ENCODE data around the gene RNU6-8. TPM values are rescaled to one million over a fixed set of nuclear protein-coding genes. Genes with fewer than 3 reads are reported as not detected.
A peak's percentile ranks its signal among the peaks of the same experiment; 100 is the strongest.

Gene RNU6-8
- total and polyA plus RNA-seq, 10 of the 15 experiments (the other 5 are each of a cell fraction or from before 2014, with no cell fraction given): not detected

GRCh38 chr14:32205984-32206383 is 2.9 kb upstream of the RNU6-8 start (continued):
- 0 out of 2 replicates have a peak, but pooled peaks have one; percentile 29 for TF ChIP-seq PKNOX1 (IDR thresholded peaks at IDR 0.05)
- TF ChIP-seq NKRF (conservative IDR thresholded peaks at IDR 0.05): no peak
- peak; percentile 90 for TF ChIP-seq IRF4 (IDR thresholded peaks at IDR 0.05; ENCODE audit: low read depth, low read length)
- TF ChIP-seq SPI1 (IDR thresholded peaks at IDR 0.05; ENCODE audit: borderline replicate concordance, insufficient read depth, low read depth, low read length): peak; percentile 91
- TF ChIP-seq CREB1 (IDR thresholded peaks at IDR 0.05; ENCODE audit: low read depth): peak; percentile 51; the same call in 1 of the 2 replicates
- TF ChIP-seq HDAC6 (IDR thresholded peaks at IDR 0.05; ENCODE audit: unreplicated experiment): no peak
- peak; percentile 100 for TF ChIP-seq MTA2 (IDR thresholded peaks at IDR 0.05; ENCODE audit: low read depth)
- peak; percentile 78 for TF ChIP-seq NBN (IDR thresholded peaks at IDR 0.05)
- TF ChIP-seq SMAD1 (IDR thresholded peaks at IDR 0.05; ENCODE audit: low read depth, partially characterized antibody): peak; percentile 85
- TF ChIP-seq NR2F1 (conservative IDR thresholded peaks at IDR 0.05): peak; percentile 99
- TF ChIP-seq ATF7 (IDR thresholded peaks at IDR 0.05; ENCODE audit: low read depth): peak; percentile 94
- no peak for TF ChIP-seq ZNF274 (IDR thresholded peaks at IDR 0.05; ENCODE audit: insufficient read depth, insufficient read length)
- peak; percentile 81 for TF ChIP-seq ATF2 (IDR thresholded peaks at IDR 0.05; ENCODE audit: low read length)
- peak; percentile 96 for TF ChIP-seq RELB (IDR thresholded peaks at IDR 0.05; ENCODE audit: low read depth)
- peak; percentile 99 for TF ChIP-seq IKZF1 (conservative IDR thresholded peaks at IDR 0.05)
- TF ChIP-seq LARP7 (IDR thresholded peaks at IDR 0.05): no peak
- peak; percentile 85 for TF ChIP-seq PAX5 (IDR thresholded peaks at IDR 0.05; ENCODE audit: borderline replicate concordance, low read depth, low read length)
- peak; percentile 61 for TF ChIP-seq E2F8 (IDR thresholded peaks at IDR 0.05; ENCODE audit: low read depth, partially characterized antibody)
- peak; percentile 54; the same call in 1 of the 2 replicates for TF ChIP-seq RAD51 (IDR thresholded peaks at IDR 0.05)
- peak; percentile 99 for TF ChIP-seq BCL11A (IDR thresholded peaks at IDR 0.05; ENCODE audit: low read depth, low read length)
- no peak for TF ChIP-seq EZH2 (IDR thresholded peaks at IDR 0.05; ENCODE audit: borderline replicate concordance, control insufficient read depth, low read depth, low read length)
- TF ChIP-seq MEF2A (IDR thresholded peaks at IDR 0.05; ENCODE audit: insufficient read depth, low read depth, low read length): 0 out of 2 replicates have a peak, but pooled peaks have one; percentile 41
- peak; percentile 100 for TF ChIP-seq IKZF2 (IDR thresholded peaks at IDR 0.05)
- TF ChIP-seq CREM (IDR thresholded peaks at IDR 0.05; ENCODE audit: low read depth): peak; percentile 74

All from GM12878 (cell line).